H54 (cell line): ENCODE measurements around the gene RPL10A.

Experiments
- DNase-seq: peaks from one replicate; pipeline ENCODE4 v3.0.0; 2011; ENCODE audit warnings: low spot score, mixed read lengths; ENCODE audit not compliant: insufficient read length
- FAIRE-seq: peaks from 3 replicates; lab custom pipeline; 2011; peaks lifted over from hg19 to GRCh38; lab: Jason Lieb, UNC
- POLR2A ChIP-seq: IDR thresholded peaks from 2 replicates; pipeline ENCODE4 v1.6.1; 2011; ENCODE audit warnings: low read depth, mild to moderate bottlenecking, low read length

The RPL10A gene

DNA sequence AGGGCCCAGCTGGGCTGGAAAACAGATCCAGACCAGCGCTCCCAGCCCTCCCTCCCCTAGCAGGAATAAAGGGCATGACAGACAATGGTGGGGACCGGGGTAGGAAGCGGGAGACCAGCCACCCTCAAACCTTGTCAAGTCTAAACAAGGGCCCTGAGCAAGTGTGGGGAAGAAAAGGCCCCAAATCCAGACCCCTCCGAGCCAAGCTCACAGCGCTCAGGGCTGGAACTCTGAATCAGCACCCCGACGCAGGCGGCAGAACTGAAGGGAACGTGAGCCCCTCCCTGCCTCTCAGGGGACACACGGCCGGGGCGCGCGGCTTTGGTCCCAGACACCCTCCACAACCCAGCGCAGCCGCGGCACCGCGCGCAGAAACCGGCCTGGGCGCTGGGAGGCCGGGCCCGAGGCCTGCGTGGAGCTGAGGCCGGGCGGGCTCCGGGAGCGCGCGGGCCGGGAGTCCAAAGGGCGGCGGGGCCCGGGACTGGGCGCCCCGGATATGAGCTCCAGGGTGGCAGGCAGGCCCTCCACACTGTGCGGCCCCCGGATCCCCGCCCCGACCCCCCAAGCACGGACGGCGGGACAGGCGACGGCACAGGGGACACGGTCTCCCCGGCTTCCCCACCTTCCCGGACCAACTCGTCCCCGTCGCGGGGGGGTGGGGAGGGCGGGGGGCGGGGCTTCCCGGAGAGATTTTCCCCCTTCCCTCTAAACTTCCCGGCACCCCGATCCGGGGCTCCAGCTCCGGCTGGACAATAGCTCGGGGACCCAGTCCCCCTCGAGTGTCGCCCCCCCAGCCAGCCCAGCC is 28.0 kb downstream of the RPL10A start:
- peak; percentile 65 for DNase-seq
- no peak for TF ChIP-seq POLR2A
- FAIRE-seq: no peak

GRCh38 chr6:35496841-35497570 is 28.8 kb downstream of the RPL10A start, which contains the start of gene TEAD3:
Gene TEAD3, minus strand, starts transcription at chr6:35497079.
- DNase-seq: peak; percentile 86
- FAIRE-seq: no peak
- TF ChIP-seq POLR2A: peak; percentile 5; the same call in 1 of the 2 replicates

DNA sequence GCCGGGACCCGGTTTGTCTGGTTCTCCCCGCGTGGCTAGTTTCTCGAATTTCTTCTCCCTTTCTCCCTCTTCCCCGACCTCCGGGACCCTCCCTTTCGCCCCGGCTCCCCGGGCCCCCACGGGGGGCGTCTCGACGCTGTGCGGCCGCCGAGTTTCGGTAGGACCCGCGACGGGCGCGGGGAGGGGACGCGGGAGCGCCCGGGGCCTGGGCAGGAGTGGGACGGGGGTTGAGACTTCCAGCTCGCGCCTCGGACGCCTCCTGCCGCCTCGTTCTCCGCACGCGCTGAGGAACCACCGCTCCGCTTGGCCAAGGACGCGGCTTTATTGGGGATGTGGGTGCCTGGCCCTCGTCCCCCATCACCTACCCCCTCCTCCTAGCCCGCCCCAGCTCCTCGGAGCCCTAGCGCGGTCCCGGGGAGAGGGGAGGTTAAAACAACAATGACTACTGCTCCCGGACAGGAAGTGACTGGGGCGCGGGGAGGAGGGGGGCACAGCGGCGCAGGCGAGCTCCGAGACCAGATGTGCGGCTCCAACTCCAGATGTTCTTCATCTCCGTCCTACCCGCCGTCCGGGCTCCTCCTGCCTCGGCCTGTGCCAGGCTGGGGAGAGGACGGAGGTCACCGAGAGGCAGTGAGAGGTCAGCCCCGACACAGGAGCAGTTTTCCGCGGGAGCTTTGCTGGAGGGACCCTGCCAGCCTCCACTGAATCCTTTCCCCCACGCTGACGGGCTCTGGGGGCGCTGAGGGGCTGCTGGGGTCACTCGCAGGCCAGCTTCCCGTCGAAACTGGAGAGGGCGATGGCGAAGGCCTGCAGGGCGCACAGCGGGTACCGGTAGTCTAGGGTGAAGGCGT is 29.6 kb downstream of the RPL10A start:
- FAIRE-seq: no peak
- 0 out of 2 replicates have a peak, but pooled peaks have one; percentile 3 for TF ChIP-seq POLR2A
- no peak for DNase-seq

- no peak for TF ChIP-seq POLR2A
- FAIRE-seq (no peak), DNase-seq (no peak)
Observed at GRCh38 chr6:35498422-35499067, 30.3 kb downstream of the RPL10A start.

- DNase-seq (no peak), FAIRE-seq (no peak)
- TF ChIP-seq POLR2A: no peak
Observed at GRCh38 chr6:35499372-35499771, 31.2 kb downstream of the RPL10A start.

DNA sequence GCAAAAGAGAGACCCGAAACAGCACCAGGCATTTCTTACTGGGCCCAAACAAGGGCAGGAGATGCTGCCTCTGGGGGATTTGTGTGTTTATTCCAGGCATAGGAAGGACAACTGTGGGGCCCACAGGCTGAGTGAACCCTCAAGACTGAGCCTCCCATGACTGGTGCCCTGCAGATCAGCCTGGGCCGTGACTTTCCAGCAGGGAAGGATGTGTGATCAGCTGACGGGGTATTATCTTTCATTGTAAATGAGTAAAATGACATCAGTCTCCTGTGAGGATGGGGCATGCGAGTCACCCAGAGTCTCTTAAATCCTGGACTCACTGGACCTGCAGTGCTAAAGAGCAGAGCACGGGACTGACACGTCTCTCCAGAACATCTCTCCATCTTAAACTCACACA is 32.6 kb downstream of the RPL10A start:
- TF ChIP-seq POLR2A: no peak
- no peak for DNase-seq
- FAIRE-seq: no peak

GRCh38 chr6:35501784-35502183 is 33.6 kb downstream of the RPL10A start:
- DNase-seq: no peak
- FAIRE-seq: no peak
- no peak for TF ChIP-seq POLR2A

GRCh38 chr6:35503534-35503933 is 35.3 kb downstream of the RPL10A start:
- no peak for TF ChIP-seq POLR2A
- DNase-seq (no peak), FAIRE-seq (no peak)

DNA sequence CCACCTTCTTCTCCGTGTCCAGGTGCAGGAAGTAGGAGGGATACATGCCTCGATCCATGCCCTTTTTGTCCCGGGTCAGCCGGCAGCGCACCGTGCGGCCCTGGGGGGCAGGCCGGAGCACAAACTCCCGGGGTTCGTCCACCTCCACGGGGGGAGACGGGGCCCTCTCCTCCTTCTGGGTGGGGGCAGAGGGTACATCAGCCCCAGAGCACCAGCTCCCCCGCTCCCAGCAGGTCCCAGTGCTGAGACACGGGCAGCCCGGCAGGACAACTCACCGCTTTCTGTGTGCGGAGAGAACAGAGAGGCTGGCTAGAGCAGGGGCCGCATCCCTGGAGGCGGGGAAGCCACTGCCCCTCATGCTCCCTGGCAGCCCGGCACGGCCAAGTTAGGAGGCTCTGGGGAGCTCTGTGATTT is 37.8 kb downstream of the RPL10A start:
- FAIRE-seq (no peak), DNase-seq (no peak)
- no peak for TF ChIP-seq POLR2A

DNA sequence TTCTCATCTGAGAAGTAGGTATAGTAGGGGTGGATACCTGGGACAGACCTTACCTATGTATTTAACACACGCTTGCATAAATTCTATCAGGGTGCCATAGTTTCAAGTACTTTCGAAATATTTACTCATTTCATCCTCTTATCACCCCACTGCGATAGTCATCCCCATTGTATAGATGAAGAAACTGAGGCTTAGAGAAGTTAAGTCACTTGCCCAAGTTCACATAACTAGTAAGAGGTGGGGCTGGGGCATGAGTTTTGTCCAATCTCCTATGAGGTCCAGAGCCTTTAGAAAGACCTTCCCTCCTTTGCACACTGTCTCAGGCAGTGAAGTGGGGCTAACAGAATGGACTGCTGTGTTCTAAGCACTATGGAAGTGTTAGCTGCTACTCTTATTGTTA is 38.3 kb downstream of the RPL10A start:
- no peak for DNase-seq
- FAIRE-seq: no peak
- no peak for TF ChIP-seq POLR2A

- FAIRE-seq (no peak), DNase-seq (no peak)
- TF ChIP-seq POLR2A: no peak
Observed at GRCh38 chr6:35507221-35507620, 39.0 kb downstream of the RPL10A start.

DNA sequence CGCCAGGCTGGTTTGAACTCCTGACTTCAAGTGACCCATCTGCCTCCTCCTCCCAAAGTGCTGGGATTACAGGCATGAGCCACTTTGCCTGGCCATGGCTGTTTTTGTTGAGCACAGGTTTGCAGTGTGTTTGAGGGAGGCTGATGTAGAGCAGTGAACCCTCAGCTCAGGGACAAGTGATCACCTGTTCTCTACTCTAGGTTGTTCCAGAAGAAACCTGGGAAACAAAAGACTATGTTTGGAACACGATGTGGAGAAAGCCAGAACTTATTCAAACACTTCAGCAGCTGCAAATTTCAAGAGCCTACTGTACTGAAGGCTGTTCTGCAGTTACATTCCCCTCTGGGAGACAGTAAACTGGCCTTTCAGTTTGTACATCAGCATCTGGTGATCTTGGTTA is 39.8 kb downstream of the RPL10A start:
- TF ChIP-seq POLR2A: no peak
- FAIRE-seq (no peak), DNase-seq (no peak)

DNA sequence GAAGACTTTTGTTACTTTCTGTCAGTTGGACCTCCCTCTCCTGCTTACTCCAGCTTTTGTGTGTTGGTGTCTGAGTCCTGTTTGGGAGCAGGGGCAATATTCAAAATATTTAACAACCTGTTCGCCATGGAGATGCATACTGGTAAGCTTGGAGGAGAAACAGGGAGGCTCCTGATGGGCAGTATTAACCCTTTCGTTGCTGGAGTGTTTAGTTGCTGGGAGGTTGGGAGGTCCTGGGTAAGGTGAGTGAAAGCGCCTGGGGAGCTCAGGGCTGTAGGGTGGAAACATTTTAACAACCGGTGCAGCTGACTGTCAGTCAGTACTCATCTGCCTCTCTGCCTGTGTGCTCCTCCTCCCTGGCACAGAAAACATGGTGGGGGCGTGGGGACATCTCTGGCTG is 40.3 kb downstream of the RPL10A start:
- no peak for FAIRE-seq
- DNase-seq: no peak
- no peak for TF ChIP-seq POLR2A

- TF ChIP-seq POLR2A: no peak
- FAIRE-seq: no peak
Observed at GRCh38 chr6:35510916-35511561, 42.8 kb downstream of the RPL10A start.

More at GRCh38 chr6:35510916-35511561, 42.8 kb downstream of the RPL10A start:
- no peak for DNase-seq
